Gastrocnemius medialis (tissue), 4 donors: ENCODE measurements around the gene CCN6. TPM values are rescaled to one million over a fixed set of nuclear protein-coding genes. Genes with fewer than 3 reads are reported as not detected.
"Not testable (repeated sequence)": the region's sequence is repeated elsewhere in the genome, so short reads cannot be mapped to it uniquely, and the experiment has no call there.

Experiments used
- ATAC-seq, 2 donors: fragments of 150-250 bp; one replicate each; pipeline ENCODE4 v1.9.1; 2016
- DNase-seq, 2 donors: peaks; one replicate each; pipeline ENCODE4 v3.0.0-alpha.2; 2019
- H3K27ac ChIP-seq, 4 donors: fragments of 200-600 bp; sonication (generic); 1 replicate in 1 of 4; 2 replicates in 3 of 4; pipeline ENCODE4 v1.5.1; 2016 to 2018; ENCODE audit warnings: mild to moderate bottlenecking in 2 of 4, moderate library complexity in 1 of 4
- H3K27me3 ChIP-seq, 3 donors: fragments of 200-600 bp; sonication (generic) in 2 of 3; 1 replicate in 1 of 3; 2 replicates in 2 of 3; pipeline versions ENCODE4 v1.5.1 to v1.6.0; 2016 to 2019; ENCODE audit warnings: mild to moderate bottlenecking in 1 of 3, moderate library complexity in 1 of 3
- H3K36me3 ChIP-seq, 2 donors: fragments of 200-600 bp; sonication (generic) in 1 of 2; one replicate each; pipeline ENCODE4 v1.5.1; 2017 to 2018
- H3K4me1 ChIP-seq, 2 donors: fragments of 200-600 bp; sonication (generic) in 1 of 2; one replicate each; pipeline ENCODE4 v1.5.1; 2016 to 2017; ENCODE audit warnings: mild to moderate bottlenecking in 2 of 2
- H3K4me3 ChIP-seq, 4 donors: fragments of 200-600 bp; sonication (generic) in 3 of 4; 1 replicate in 1 of 4; 2 replicates in 3 of 4; pipeline ENCODE4 v1.5.1; 2016 to 2019; ENCODE audit warnings: mild to moderate bottlenecking in 2 of 4
- H3K9me3 ChIP-seq, 3 donors: fragments of 200-600 bp; sonication (generic) in 2 of 3; 1 replicate in 1 of 3; 2 replicates in 2 of 3; pipeline ENCODE4 v1.5.1; 2016 to 2019
- POLR2A ChIP-seq, 2 donors: fragments of 450-650 bp; IDR thresholded peaks; one replicate each; pipeline ENCODE4 v1.6.1; 2017; ENCODE audit warnings: antibody characterized with exemption in 2 of 2, mild to moderate bottlenecking in 2 of 2, moderate library complexity in 2 of 2
- in situ Hi-C, 4 donors: fragments of 200-750 bp; cut with MboI; loops; one replicate each; pipeline versions ENCODE4 v1.15.0 to v1.8.0; 2017; ENCODE audit warnings: low sequenced_read_pairs in 4 of 4
- intact Hi-C: fragments of 100-400 bp; cut with DNase I; formaldehyde crosslinking; loops from one replicate; pipeline ENCODE4 v1.15.1; 2023; ENCODE audit warnings: low total_unique reads
- total RNA-seq, 4 donors: library from RNA; depleted of rRNA; stranded (reverse); fragments of >200 nt; gene quantifications; one replicate each; pipeline versions ENCODE4 v1.1.0 to v1.2.3, GENCODE V29; 2016
- TF ChIP-seq, protein P1 (sequence below), 5 experiments: fragments of 450-650 bp in 3 of 5; fragments of 200-600 bp in 2 of 5; sonication (generic) in 2 of 5; IDR thresholded peaks in 4 of 5; conservative IDR thresholded peaks in 1 of 5; 1 replicate in 4 of 5; 2 replicates in 1 of 5; pipeline ENCODE4 v1.5.1; 2016 to 2019; ENCODE audit warnings: antibody characterized with exemption in 5 of 5, mild to moderate bottlenecking in 3 of 5, moderate library complexity in 3 of 5

Gene CCN6
- total RNA-seq, 4 donors from 2014 or later, result not detected

DNA sequence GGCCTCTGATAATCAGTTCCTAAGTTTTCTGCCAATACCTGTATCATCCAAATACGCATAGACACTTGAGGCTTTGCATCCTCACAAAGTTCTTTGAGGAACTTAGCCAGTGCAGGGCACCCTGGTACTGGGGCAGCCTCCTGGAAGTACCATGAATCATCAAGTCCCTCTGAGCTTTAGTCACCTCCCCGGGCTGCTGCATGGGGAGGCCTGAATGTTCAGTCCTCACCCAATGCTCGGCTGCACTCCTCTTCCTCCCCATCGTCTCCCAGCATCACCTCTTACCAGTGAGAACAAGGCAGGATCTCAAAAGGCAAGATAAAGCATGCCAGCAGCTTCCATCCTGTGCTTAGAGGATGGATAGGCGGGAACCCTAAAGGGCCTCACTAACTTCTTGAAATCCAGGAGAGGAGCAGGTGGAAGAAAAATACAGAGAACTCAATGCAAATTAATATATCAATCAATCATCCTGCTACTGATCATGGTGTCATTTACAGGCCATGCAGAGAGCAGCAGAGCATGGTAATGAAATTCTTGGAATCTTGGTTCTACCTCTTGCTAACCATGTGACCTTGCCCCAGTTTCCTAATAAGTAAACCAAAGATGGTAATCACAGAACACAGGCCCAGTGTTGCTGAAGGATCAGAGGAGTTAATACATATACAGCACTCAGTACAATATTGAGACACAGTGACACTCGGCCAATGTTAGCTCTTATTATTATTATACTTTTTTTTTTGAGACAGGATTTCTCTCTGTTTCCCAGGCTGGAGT is 4.7 kb upstream of the CCN6 start:
- TF ChIP-seq, protein P1, sequence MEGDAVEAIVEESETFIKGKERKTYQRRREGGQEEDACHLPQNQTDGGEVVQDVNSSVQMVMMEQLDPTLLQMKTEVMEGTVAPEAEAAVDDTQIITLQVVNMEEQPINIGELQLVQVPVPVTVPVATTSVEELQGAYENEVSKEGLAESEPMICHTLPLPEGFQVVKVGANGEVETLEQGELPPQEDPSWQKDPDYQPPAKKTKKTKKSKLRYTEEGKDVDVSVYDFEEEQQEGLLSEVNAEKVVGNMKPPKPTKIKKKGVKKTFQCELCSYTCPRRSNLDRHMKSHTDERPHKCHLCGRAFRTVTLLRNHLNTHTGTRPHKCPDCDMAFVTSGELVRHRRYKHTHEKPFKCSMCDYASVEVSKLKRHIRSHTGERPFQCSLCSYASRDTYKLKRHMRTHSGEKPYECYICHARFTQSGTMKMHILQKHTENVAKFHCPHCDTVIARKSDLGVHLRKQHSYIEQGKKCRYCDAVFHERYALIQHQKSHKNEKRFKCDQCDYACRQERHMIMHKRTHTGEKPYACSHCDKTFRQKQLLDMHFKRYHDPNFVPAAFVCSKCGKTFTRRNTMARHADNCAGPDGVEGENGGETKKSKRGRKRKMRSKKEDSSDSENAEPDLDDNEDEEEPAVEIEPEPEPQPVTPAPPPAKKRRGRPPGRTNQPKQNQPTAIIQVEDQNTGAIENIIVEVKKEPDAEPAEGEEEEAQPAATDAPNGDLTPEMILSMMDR (IDR thresholded peaks at IDR 0.05 in 4 of 5, conservative IDR thresholded peaks at IDR 0.05 in 1 of 5), result no peak
- no peak for TF ChIP-seq POLR2A (IDR thresholded peaks at IDR 0.05)
- Histone ChIP-seq H3K9me3 (no peaks in the 10 kb centered on the region), H3K4me3 (no peak overlapping the region), H3K27me3 (no peaks in the 10 kb centered on the region), H3K36me3 (no peaks in the 10 kb centered on the region), H3K4me1 (no peaks in the 10 kb centered on the region), H3K27ac (no peak overlapping the region)
- in situ Hi-C loops, result loop anchor here in 2 of 4 donors (10.0 kb wide), 2 partner anchors 344 to 794 kb away; a partner anchor contains a TSS
- DNase-seq (no peak), ATAC-seq (no peak)
- intact Hi-C loops, result loop anchor here (10.0 kb wide), 1 partner anchor 174 kb away; the partner anchor contains the start of gene FYN

DNA sequence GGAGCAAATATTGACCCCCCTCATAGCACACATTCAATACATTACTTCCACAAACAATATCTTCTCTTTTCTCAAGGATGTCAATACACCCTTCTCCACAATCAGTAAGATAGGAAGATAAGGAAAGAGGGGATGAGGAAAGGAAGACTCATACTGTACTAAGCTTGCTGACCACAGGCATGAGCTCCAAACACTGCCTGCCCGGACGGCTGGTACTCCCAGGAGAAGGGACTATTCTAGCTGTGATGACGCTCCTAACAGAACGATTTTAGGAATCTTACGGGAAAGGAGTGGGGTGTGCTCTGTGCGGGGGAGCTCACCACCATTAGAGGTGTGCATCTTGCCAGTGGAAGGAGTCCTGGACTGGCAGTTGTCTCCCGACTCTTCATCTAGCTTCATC is 3.9 kb upstream of the CCN6 start:
- H3K4me1 ChIP-seq, result no peaks in the 10 kb centered on the region
- intact Hi-C loops (loop anchor here (10.0 kb wide), 1 partner anchor 175 kb away; the partner anchor contains the start of gene FYN), in situ Hi-C loops (loop anchor here in 2 of 4 donors (10.0 to 25.0 kb wide), 3 partner anchors 345 to 795 kb away; a partner anchor contains a TSS)
- no peak for ATAC-seq
- H3K36me3 ChIP-seq, result no peaks in the 10 kb centered on the region
- no peaks in the 10 kb centered on the region for H3K9me3 ChIP-seq
- no peak for TF ChIP-seq POLR2A (IDR thresholded peaks at IDR 0.05)
- TF ChIP-seq, protein P1 (IDR thresholded peaks at IDR 0.05 in 4 of 5, conservative IDR thresholded peaks at IDR 0.05 in 1 of 5), result no peak
- DNase-seq, result no peak
- H3K4me3 ChIP-seq, result no peak overlapping the region
- no peak overlapping the region for H3K27ac ChIP-seq
- no peaks in the 10 kb centered on the region for H3K27me3 ChIP-seq

DNA sequence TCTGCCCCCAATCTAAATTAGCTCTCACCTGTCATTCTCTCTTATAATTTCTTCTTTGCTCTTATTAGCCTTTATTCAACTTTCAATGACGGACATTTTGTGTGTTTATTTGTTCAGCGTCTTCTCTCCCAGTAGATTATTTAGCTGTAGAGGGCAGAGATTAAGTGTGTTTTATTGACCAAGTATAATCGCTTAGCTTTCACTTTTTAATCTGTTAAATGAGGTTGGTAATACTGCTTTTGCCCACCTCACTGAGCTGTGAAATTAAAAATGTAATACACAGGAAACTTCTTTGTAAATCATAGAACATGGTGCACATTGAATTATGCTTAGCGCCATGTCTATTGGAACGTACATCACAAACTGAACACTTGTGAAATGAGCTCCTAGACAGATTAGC is 3.5 kb upstream of the CCN6 start:
- intact Hi-C loops (no loop called here), in situ Hi-C loops (loop anchor here in 1 of 4 donors (25.0 kb wide), 1 partner anchor 788 kb away; a partner anchor contains a TSS)
- H3K4me1 ChIP-seq, result no peaks in the 10 kb centered on the region
- no peak for DNase-seq
- no peaks in the 10 kb centered on the region for H3K27me3 ChIP-seq
- no peak for TF ChIP-seq POLR2A (IDR thresholded peaks at IDR 0.05)
- TF ChIP-seq, protein P1 (IDR thresholded peaks at IDR 0.05 in 4 of 5, conservative IDR thresholded peaks at IDR 0.05 in 1 of 5), result no peak
- no peak overlapping the region for H3K4me3 ChIP-seq
- H3K9me3 ChIP-seq, result no peaks in the 10 kb centered on the region
- no peaks in the 10 kb centered on the region for H3K36me3 ChIP-seq
- ATAC-seq, result no peak
- H3K27ac ChIP-seq, result no peak overlapping the region

DNA sequence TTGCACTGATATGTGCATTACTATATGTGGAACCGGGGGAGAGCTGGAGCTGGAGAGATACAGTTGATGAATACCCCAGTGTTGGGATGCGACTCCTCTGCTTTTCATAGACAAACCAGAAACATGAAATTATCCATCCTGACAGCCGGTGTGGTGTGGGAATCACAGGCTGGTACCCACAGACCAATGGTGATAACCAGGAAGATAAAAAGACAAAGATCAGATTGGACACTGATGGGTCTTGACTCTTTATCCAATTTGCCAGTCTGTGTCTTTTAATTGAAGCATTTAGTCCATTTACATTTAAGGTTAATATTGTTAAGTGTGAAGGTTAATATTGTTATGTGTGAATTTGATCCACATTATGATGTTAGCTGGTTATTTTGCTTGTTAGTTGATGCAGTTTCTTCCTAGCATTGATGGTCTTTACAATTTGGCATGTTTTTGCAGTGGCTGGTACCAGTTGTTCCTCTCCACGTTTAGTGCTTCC is 2.6 kb upstream of the CCN6 start:
- H3K4me3 ChIP-seq, intact Hi-C loops, H3K27me3 ChIP-seq, H3K36me3 ChIP-seq, H3K4me1 ChIP-seq, H3K27ac ChIP-seq, DNase-seq, H3K9me3 ChIP-seq, ATAC-seq: not testable (repeated sequence)
- in situ Hi-C loops, result loop anchor here in 1 of 4 donors (25.0 kb wide), 1 partner anchor 789 kb away; a partner anchor contains a TSS

DNA sequence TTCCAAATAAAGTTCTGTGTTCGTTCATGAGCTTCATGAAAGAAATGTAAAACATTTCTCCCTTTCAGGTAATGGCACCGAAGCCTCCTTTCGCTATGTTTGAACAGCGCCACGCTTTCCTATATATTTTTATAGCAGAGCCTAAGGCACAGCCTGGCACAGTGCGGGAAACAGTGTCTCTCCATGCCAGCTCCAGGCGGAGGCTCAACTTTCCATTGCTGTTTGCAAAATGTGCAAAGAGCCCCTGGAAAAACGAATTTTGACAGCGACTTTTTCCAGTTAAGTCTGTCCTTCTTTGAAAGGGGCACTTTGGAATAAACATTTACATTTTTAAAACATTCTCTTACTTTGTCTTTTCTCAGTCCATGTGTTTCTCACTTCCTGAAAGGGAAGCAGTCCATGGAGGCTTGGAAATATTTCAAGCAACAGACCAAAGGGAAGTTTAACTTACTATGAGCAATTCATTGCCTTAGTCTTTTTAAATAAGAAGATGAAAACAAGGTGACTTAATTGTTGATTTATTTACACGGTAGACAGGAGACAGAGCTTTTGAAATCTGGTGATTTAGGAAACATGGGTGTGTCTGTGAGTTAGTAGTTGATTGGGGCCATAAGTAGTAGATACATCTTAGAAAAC is 769 bp downstream of the CCN6 start:
- in situ Hi-C loops (loop anchor here in 1 of 4 donors (25.0 kb wide), 1 partner anchor 792 kb away; a partner anchor contains a TSS), intact Hi-C loops (no loop called here)
- H3K27ac ChIP-seq, result no peak overlapping the region
- TF ChIP-seq POLR2A (IDR thresholded peaks at IDR 0.05), result no peak
- TF ChIP-seq, protein P1 (IDR thresholded peaks at IDR 0.05 in 4 of 5, conservative IDR thresholded peaks at IDR 0.05 in 1 of 5), result no peak
- H3K4me3 ChIP-seq, result no peak overlapping the region
- no peak for ATAC-seq
- H3K9me3 ChIP-seq, result no peaks in the 10 kb centered on the region
- DNase-seq, result no peak
- H3K4me1 ChIP-seq, result no peaks in the 10 kb centered on the region
- H3K27me3 ChIP-seq, result no peaks in the 10 kb centered on the region
- H3K36me3 ChIP-seq, result no peaks in the 10 kb centered on the region
